Measurements from ENCODE around the gene AK1.
A peak's percentile ranks its signal among the peaks of the same experiment; 100 is the strongest.
"Not testable (repeated sequence)": the region's sequence is repeated elsewhere in the genome, so short reads cannot be mapped to it uniquely, and the experiment has no call there.

The AK1 gene

DNA sequence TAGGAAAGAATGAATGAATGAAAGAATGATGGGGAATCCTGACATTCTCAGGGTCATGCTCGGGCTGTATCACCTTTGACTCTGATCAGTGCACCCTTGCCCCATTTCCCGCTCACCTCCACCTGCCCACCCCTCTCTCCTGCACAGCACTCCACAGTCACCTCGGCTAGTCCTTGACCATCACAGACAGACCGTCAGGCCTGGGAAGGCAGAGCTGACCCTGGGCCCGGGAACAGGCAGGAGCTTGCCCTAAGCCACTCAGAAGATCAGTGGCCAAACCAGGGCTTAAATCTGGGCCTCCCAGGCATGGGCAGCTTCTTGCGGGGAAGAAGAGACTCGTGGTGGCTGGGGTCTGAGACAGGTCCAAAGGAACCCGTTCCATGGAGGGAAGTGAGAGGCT is 18.3 kb upstream of the AK1 start:
- no peak for FAIRE-seq
- no peak for DNase-seq (ENCODE audit: insufficient read length)
- no peak for TF ChIP-seq TAF1 (IDR thresholded peaks at IDR 0.05; ENCODE audit: borderline replicate concordance, low read depth, low read length)
- TF ChIP-seq POLR2A (IDR thresholded peaks at IDR 0.05; ENCODE audit: low read depth, low read length): no peak
- TF ChIP-seq POLR2AphosphoS5 (IDR thresholded peaks at IDR 0.05; ENCODE audit: low read depth, low read length): no peak

DNA sequence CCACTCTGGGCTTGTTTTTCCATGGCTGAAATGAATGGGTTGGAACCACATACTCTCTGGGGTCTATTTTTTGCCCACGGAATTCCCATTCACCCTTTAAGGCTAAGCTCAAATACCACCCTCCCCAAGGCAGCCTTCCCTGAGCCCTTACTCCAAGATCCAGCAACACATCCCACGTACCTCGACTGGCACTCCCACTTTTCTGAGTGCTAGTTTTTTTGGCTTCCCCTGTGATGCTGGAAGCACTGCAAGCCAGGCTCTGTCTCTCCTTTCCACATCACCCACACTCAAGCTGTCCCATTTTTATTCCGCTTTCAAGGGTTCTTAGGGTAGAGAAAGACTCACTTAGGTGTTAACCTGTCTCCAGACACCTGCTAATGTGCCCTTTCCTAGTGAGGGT is 15.9 kb upstream of the AK1 start:
- FAIRE-seq (no peak), DNase-seq (ENCODE audit: insufficient read length) (no peak)
- TF ChIP-seq POLR2A (IDR thresholded peaks at IDR 0.05; ENCODE audit: low read depth, low read length): no peak
- TF ChIP-seq TAF1 (IDR thresholded peaks at IDR 0.05; ENCODE audit: borderline replicate concordance, low read depth, low read length): no peak
- no peak for TF ChIP-seq POLR2AphosphoS5 (IDR thresholded peaks at IDR 0.05; ENCODE audit: low read depth, low read length)

DNA sequence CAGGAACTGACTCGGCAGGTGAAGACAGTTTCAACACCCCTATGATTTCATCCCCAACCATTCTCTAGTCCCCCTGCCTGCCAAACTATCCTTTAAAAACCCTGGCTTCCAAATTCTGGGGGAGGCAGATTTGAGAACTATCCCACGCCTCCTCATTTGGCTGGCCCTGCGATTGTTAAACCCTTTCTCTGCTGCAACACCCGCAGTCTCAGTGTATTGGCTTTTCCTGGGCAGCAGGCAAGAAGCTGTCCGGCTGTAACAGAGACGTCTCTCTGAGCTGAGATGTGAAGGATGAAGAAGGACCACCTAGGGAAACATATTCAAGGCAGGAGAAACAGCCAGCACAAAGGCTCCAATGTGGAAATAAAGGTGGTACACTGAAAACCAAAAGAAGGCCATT is 15.4 kb upstream of the AK1 start:
- FAIRE-seq (no peak), DNase-seq (ENCODE audit: insufficient read length) (no peak)
- no peak for TF ChIP-seq POLR2A (IDR thresholded peaks at IDR 0.05; ENCODE audit: low read depth, low read length)
- no peak for TF ChIP-seq TAF1 (IDR thresholded peaks at IDR 0.05; ENCODE audit: borderline replicate concordance, low read depth, low read length)
- TF ChIP-seq POLR2AphosphoS5 (IDR thresholded peaks at IDR 0.05; ENCODE audit: low read depth, low read length): no peak

DNA sequence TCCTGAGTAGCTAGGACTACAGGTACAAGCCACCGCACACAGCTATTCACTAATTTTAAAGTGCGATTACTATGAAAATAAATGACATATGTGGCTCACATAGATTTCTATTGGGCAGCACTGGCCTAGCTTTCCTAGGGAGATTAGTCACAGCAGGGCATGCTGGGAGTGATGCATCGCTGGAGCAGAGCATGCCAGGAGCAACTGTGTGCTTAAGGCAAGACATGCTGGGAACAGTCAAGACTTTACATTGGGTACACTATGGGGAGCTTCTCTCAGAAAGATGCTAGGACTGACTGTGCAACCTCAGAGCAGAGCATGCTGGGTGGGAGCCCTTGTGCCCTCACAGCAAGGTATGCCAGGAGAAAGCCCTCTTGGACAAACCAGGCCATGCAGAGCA is 12.6 kb upstream of the AK1 start:
- TF ChIP-seq POLR2AphosphoS5 (IDR thresholded peaks at IDR 0.05; ENCODE audit: low read depth, low read length) (no peak), POLR2A (IDR thresholded peaks at IDR 0.05; ENCODE audit: low read depth, low read length) (no peak), TAF1 (IDR thresholded peaks at IDR 0.05; ENCODE audit: borderline replicate concordance, low read depth, low read length) (no peak)
- FAIRE-seq (no peak), DNase-seq (ENCODE audit: insufficient read length) (no peak)

DNA sequence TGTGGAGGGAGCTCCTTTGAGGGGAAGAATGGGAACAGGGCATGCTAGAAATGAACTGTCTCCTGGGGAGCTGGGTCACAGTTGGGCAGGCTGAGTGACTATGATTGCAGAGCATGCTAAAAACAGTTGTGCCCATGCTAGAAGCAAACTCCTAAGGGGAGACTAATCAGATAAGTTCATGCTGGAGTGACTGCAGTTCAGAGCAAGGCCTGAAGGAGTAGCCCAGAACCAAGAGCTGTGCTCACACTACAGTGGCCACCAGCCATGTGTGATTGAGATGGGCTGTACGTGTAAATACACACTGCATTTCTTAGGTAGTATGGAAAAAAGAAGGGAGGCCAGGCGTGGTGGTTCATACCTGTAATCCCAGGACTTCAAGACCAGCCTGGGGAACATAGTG is 10.3 kb upstream of the AK1 start:
- DNase-seq (ENCODE audit: insufficient read length) (no peak), FAIRE-seq (no peak)
- TF ChIP-seq POLR2A (IDR thresholded peaks at IDR 0.05; ENCODE audit: low read depth, low read length) (no peak), TAF1 (IDR thresholded peaks at IDR 0.05; ENCODE audit: borderline replicate concordance, low read depth, low read length) (no peak), POLR2AphosphoS5 (IDR thresholded peaks at IDR 0.05; ENCODE audit: low read depth, low read length) (no peak)

DNA sequence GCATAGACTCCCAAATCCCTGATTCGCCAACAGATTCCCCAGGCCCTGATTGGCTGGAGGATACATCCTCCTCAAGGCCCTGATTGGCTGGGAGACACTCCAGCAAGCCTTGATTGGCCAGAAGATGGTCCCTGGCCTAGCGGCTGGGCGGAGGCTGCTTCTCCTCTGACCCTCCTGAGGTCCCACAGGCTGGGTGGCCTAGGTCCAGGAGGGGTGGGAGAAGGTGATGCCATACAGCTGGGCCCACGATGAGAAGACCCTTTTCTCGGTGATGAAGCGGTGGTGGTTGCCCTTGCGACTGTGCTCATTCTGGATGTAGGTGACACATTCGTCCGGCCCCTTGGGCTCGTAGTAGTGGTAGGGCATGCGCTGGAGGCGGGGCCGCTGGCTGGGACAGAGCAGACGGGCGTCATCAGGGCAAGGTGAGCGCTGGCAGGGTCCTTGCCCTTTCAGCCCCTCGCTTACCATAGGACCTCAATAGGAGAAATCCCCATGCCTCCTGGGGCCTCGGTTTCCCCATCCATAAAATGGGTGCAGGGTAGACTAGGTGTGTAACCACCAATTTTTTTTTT is 9.0 kb upstream of the AK1 start:
- no peak for FAIRE-seq
- no peak for DNase-seq (ENCODE audit: insufficient read length)
- no peak for TF ChIP-seq POLR2A (IDR thresholded peaks at IDR 0.05; ENCODE audit: low read depth, low read length)

DNA sequence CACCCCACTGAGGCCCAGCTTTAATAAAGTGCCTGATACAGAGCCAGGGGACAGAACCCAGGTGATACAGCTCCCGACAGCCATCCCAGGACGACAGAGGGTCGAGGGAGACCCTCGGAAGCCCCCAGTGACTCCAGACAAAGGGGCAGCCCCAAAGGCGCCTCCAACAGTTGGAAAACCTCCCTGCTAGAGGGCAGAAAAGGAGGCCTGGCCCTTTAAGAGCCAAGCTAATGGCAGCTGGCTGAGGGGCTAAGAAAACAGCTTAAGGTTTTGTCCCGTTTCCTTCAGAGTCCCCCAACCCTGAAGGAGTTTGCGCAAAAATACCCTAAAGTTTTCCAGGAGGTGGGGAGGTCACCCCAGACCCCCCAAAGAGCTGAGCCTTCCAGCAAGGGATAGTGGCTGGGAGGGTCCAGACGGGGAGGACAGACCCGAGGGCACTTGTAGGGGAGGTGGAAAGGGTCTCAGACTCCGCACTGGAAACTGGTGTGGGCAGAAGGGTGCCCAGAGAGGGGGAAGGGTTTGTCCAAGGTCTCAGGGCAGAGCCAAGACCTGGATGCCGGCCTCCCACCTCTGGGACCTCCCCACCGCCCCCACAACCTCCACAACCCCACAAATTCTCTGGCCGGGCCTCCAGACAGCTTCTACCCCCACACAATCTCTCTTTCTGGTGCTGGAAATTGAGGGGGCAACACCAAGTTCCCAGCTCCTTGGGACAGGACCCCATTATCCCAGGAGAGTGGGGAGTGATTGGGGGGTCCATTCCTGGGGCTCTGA is 8.2 kb upstream of the AK1 start:
- TF ChIP-seq POLR2AphosphoS5 (IDR thresholded peaks at IDR 0.05; ENCODE audit: low read depth, low read length) (no peak), TAF1 (IDR thresholded peaks at IDR 0.05; ENCODE audit: borderline replicate concordance, low read depth, low read length) (no peak), POLR2A (IDR thresholded peaks at IDR 0.05; ENCODE audit: low read depth, low read length) (no peak; the same call in 1 of the 2 replicates)
- FAIRE-seq (no peak), DNase-seq (ENCODE audit: insufficient read length) (no peak)

DNA sequence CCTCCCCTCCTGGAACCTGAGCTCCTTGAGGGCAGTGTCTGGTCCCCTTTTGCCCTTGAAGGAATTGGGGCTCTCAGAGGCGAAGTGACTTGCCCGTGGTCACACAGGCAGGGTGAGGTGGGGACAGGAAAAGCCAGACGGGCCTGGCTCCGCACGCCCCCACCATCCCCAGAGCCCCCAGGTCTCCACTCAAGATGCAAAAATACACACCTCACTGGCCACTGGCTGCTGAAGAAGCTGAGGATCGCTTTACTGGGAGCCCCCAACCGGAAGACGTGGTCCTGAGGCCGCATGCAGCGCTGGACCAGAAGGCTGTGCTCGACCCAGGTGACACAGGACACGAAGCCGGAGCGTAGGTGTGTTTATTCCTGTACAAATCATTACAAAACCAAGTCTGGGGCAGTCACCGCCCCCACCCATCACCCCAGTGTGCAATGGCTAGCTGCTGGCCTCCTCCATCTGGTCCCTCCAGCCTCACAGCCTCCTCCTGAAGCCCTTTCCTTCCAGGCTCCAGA is 7.6 kb upstream of the AK1 start:
- peak; percentile 78 for FAIRE-seq
- TF ChIP-seq POLR2AphosphoS5 (IDR thresholded peaks at IDR 0.05; ENCODE audit: low read depth, low read length): no peak
- no peak for DNase-seq (ENCODE audit: insufficient read length)

DNA sequence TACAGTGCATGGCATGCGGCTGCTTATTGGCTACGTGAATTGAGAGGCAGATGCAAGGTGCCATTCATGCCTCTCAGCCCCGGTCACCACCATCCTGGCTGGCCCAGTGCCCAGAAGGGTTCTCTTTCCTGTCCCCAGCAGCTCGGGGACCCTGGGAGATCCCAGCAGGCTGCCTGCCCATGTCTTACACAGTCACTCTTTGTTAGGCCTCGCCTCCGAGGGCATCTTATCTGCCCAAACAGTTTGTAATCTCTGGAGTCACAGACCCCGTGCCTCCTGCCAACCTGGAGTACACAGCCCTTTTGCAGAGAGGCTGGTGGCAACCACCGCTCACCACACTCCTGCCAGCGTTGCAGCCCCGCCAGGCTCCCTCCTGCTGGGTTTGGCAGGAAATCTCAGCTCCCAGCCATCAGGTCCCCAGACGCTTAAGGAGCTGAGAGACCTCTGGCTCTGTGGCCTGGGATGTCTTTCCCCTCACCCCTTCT is 7.0 kb upstream of the AK1 start:
- FAIRE-seq (peak; percentile 21), DNase-seq (ENCODE audit: insufficient read length) (no peak)
- TF ChIP-seq TAF1 (IDR thresholded peaks at IDR 0.05; ENCODE audit: borderline replicate concordance, low read depth, low read length) (no peak), POLR2AphosphoS5 (IDR thresholded peaks at IDR 0.05; ENCODE audit: low read depth, low read length) (no peak), POLR2A (IDR thresholded peaks at IDR 0.05; ENCODE audit: low read depth, low read length) (no peak)

DNA sequence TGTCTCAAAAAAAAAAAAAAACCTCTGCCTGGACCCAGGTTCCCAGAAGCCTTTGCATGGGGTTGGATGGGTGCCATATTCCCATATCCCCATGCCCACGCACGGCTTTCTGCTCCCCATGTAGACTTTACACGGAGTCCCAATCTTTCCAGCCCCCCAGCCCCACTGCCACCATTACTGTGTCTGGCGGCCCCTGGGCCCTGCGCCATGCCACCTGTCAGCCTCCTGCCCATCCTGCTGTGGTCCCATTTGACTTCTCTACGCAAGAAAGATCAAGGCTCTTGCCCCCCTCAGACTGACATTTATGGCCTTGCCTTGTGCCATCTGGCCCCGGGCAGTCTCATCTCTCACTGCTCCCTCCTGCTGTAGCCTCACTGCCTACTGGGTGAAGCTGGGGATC is 6.5 kb upstream of the AK1 start:
- FAIRE-seq (no peak), DNase-seq (ENCODE audit: insufficient read length) (no peak)
- TF ChIP-seq POLR2A (IDR thresholded peaks at IDR 0.05; ENCODE audit: low read depth, low read length): no peak
- TF ChIP-seq TAF1 (IDR thresholded peaks at IDR 0.05; ENCODE audit: borderline replicate concordance, low read depth, low read length): no peak

DNA sequence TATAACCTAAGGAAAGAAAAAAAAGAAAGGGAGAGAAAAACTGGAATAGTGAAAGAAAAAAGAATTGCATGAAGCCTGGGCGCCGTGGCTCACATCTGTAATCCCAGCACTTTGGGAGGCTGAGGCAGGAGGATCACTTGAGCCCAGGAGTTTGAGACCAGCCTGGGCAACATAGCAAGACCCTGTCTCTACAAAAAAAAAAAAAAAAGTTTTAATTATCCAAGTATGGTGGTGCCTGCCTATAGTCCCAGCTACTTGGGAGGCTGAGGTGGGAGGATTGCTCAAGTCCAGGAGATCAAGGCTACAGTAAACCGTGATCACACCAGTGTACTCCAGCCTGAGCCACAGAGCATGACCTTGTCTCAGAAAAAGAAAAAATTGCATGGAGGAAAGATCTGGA is 4.2 kb upstream of the AK1 start:
- DNase-seq (ENCODE audit: insufficient read length); FAIRE-seq: not testable (repeated sequence)

DNA sequence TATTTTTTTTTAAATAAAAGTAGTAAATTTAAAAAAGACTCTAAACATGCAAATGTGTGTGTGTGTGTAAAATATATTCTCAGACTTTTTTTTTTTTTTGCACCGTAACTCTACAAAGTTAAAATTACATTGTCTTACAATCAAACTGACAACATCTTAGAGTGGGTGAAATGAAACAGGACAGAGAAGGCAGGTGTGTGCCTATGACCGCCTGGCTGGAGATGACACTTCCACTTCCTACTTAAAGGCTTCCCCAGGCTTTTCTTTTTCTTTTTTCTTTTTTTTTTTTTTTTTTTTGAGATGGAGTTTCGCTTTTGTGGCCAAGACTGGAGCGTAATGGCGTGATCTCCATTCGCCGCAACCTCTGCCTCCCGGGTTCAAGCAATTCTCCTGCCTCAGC is 2.7 kb upstream of the AK1 start:
- DNase-seq (ENCODE audit: insufficient read length) (no peak), FAIRE-seq (no peak)
- TF ChIP-seq POLR2A (IDR thresholded peaks at IDR 0.05; ENCODE audit: low read depth, low read length): no peak
- no peak for TF ChIP-seq POLR2AphosphoS5 (IDR thresholded peaks at IDR 0.05; ENCODE audit: low read depth, low read length)
- no peak for TF ChIP-seq TAF1 (IDR thresholded peaks at IDR 0.05; ENCODE audit: borderline replicate concordance, low read depth, low read length)

Measured in GM12892 (cell line).